ENCODE measurements around the gene PARD6B. TPM values are rescaled to one million over a fixed set of nuclear protein-coding genes. Genes with fewer than 3 reads are reported as not detected.
A peak's percentile ranks its signal among the peaks of the same experiment; 100 is the strongest.

Gene PARD6B
- total and polyA plus RNA-seq, 2 of the 13 experiments (the other 11 are each of a cell fraction or from before 2014, with no cell fraction given), result 6.9 to 22.2 TPM

GRCh38 chr20:50728981-50729874, 2.2 kb upstream of the PARD6B start (continued):
- no peak for TF ChIP-seq ZBTB37 (CRISPR knock-in tag; IDR thresholded peaks at IDR 0.05)
- no peak for TF ChIP-seq ZBTB3 (CRISPR knock-in tag; IDR thresholded peaks at IDR 0.05; ENCODE audit: borderline replicate concordance, low read depth)
- no peak for TF ChIP-seq THAP7 (CRISPR knock-in tag; IDR thresholded peaks at IDR 0.05)
- TF ChIP-seq ISL2 (CRISPR knock-in tag; IDR thresholded peaks at IDR 0.05), result no peak
- no peak for TF ChIP-seq RERE (CRISPR knock-in tag; IDR thresholded peaks at IDR 0.05; ENCODE audit: low read depth)
- TF ChIP-seq SETDB1 (CRISPR knock-in tag; IDR thresholded peaks at IDR 0.05; ENCODE audit: borderline replicate concordance), result no peak
- no peak for TF ChIP-seq SRSF1 (optimal IDR thresholded peaks at IDR 0.05; ENCODE audit: low read depth, low read length)
- TF ChIP-seq ELF1 (CRISPR knock-in tag; IDR thresholded peaks at IDR 0.05), result no peak; the same call in 1 of the 2 replicates
- peak; percentile 99 for TF ChIP-seq ATF7 (IDR thresholded peaks at IDR 0.05)
- TF ChIP-seq ATF7 (CRISPR knock-in tag; IDR thresholded peaks at IDR 0.05), result peak; percentile 55; the same call in 1 of the 2 replicates
- no peak for TF ChIP-seq HNF1B (CRISPR knock-in tag; IDR thresholded peaks at IDR 0.05)
- peak; percentile 64; the same call in 1 of the 2 replicates for TF ChIP-seq ELF4 (CRISPR knock-in tag; IDR thresholded peaks at IDR 0.05; ENCODE audit: borderline replicate concordance)
- no peak for TF ChIP-seq TCF7L2 (IDR thresholded peaks at IDR 0.05; ENCODE audit: low read depth, low read length)
- TF ChIP-seq THYN1 (CRISPR knock-in tag; IDR thresholded peaks at IDR 0.05; ENCODE audit: borderline replicate concordance, low read depth), result no peak
- TF ChIP-seq GPN1 (CRISPR knock-in tag; IDR thresholded peaks at IDR 0.05; ENCODE audit: borderline replicate concordance), result no peak
- peak; percentile 28; the same call in 1 of the 2 replicates for TF ChIP-seq ZBTB7B (CRISPR knock-in tag; IDR thresholded peaks at IDR 0.05)
- TF ChIP-seq DRAP1 (CRISPR knock-in tag; IDR thresholded peaks at IDR 0.05), result peak; percentile 6
- TF ChIP-seq ZNF816 (CRISPR knock-in tag; IDR thresholded peaks at IDR 0.05; ENCODE audit: borderline replicate concordance), result 0 out of 2 replicates have a peak, but pooled peaks have one; percentile 43
- no peak for TF ChIP-seq ZNF260 (CRISPR knock-in tag; IDR thresholded peaks at IDR 0.05; ENCODE audit: borderline replicate concordance, low read depth)

Measured in HepG2 (cell line).